Right ventricle myocardium superior (tissue), 1 donor: ENCODE results near the gene C2orf76. TPM values are rescaled to one million over a fixed set of nuclear protein-coding genes. Genes with fewer than 3 reads are reported as not detected.
"Not testable (repeated sequence)": the region's sequence is repeated elsewhere in the genome, so short reads cannot be mapped to it uniquely, and the experiment has no call there.

ENCODE experiments used
- ATAC-seq: fragments of 200-7000 bp; cut with Tn5 transposase; one replicate; pipeline ENCODE4 v1.9.1; 2020; ENCODE audit warnings: mild to moderate bottlenecking; ENCODE audit not compliant: poor library complexity
- DNase-seq: peaks from one replicate; pipeline ENCODE4 v3.0.0-alpha.2; 2020
- intact Hi-C: fragments of 100-400 bp; cut with DNase I; formaldehyde crosslinking; loops from one replicate; pipeline ENCODE4 v1.11.2; 2022
- total RNA-seq: library from RNA; stranded (reverse); fragmentation: NEBNext Ultra II Directional; extraction: Animal tissue kit (Norgen Biotek cat#: 25700); gene quantifications from one replicate; pipeline ENCODE4 v1.2.1, GENCODE V29; 2021
- donor health status: DM: no; HTN: yes; CAD: no; lungs with severe emphysema.

The C2orf76 gene
- total RNA-seq, 1 donor from 2014 or later, result 7.9 TPM

- DNase-seq (peak; percentile 73), ATAC-seq (peak; percentile 81)
- intact Hi-C loops, result no loop called here
Observed at GRCh38 chr2:119283873-119284331, 82.7 kb downstream of the C2orf76 start.

GRCh38 chr2:119282996-119283511 is 83.6 kb downstream of the C2orf76 start:
- peak; percentile 86 for ATAC-seq
- DNase-seq, result peak; percentile 81
- intact Hi-C loops, result no loop called here

- no peak for DNase-seq
- intact Hi-C loops, result no loop called here
- ATAC-seq, result peak; percentile 40
Observed at GRCh38 chr2:119282146-119282995, 84.3 kb downstream of the C2orf76 start.

- intact Hi-C loops, result no loop called here
- no peak for DNase-seq
- ATAC-seq, result no peak
Observed at GRCh38 chr2:119280680-119281079, 86.0 kb downstream of the C2orf76 start.

GRCh38 chr2:119279666-119280065 is 87.0 kb downstream of the C2orf76 start:
- intact Hi-C loops, result no loop called here
- DNase-seq (no peak), ATAC-seq (no peak)

GRCh38 chr2:119278946-119279345 is 87.7 kb downstream of the C2orf76 start:
- no peak for ATAC-seq
- intact Hi-C loops, result no loop called here
- DNase-seq, result no peak

GRCh38 chr2:119278385-119278784 is 88.2 kb downstream of the C2orf76 start:
- intact Hi-C loops, DNase-seq: not testable (repeated sequence)

GRCh38 chr2:119276864-119277263 is 89.8 kb downstream of the C2orf76 start:
- ATAC-seq (no peak), DNase-seq (no peak)
- intact Hi-C loops, result no loop called here

More at GRCh38 chr2:119278385-119278784, 88.2 kb downstream of the C2orf76 start:
- ATAC-seq, result not testable (repeated sequence)

GRCh38 chr2:119267604-119268003 is 99.0 kb downstream of the C2orf76 start:
- no peak for DNase-seq
- ATAC-seq, result no peak
- intact Hi-C loops, result no loop called here

GRCh38 chr2:119266091-119266589 is 100.5 kb downstream of the C2orf76 start:
- no peak for ATAC-seq
- DNase-seq, result no peak
- intact Hi-C loops, result no loop called here

GRCh38 chr2:119265693-119266066 is 101.0 kb downstream of the C2orf76 start:
- DNase-seq (no peak), ATAC-seq (no peak)
- intact Hi-C loops, result no loop called here

GRCh38 chr2:119264781-119265692 is 101.6 kb downstream of the C2orf76 start:
- peak; percentile 91 for ATAC-seq
- intact Hi-C loops, result no loop called here
- DNase-seq, result no peak

- intact Hi-C loops, result no loop called here
- DNase-seq, result no peak
Observed at GRCh38 chr2:119263656-119264055, 103.0 kb downstream of the C2orf76 start.

GRCh38 chr2:119263025-119263424 is 103.6 kb downstream of the C2orf76 start:
- intact Hi-C loops, result no loop called here
- DNase-seq, result no peak
- ATAC-seq, result no peak

More at GRCh38 chr2:119263656-119264055, 103.0 kb downstream of the C2orf76 start:
- ATAC-seq, result no peak

- DNase-seq (no peak), ATAC-seq (no peak)
- intact Hi-C loops, result no loop called here
Observed at GRCh38 chr2:119261493-119262225, 105.0 kb downstream of the C2orf76 start.

- DNase-seq (no peak), ATAC-seq (no peak)
- intact Hi-C loops, result no loop called here
Observed at GRCh38 chr2:119260646-119261492, 105.8 kb downstream of the C2orf76 start.

GRCh38 chr2:119259296-119259860 is 107.3 kb downstream of the C2orf76 start:
- ATAC-seq, result no peak
- intact Hi-C loops, result no loop called here
- DNase-seq, result no peak
